Esophagus muscularis mucosa (tissue), 4 donors: ENCODE measurements around the gene THTPA.

Experiments
- EP300 ChIP-seq: sonication (generic); formaldehyde crosslinking; IDR thresholded peaks from one replicate; pipeline ENCODE4 v1.6.1; 2017; ENCODE audit warnings: antibody characterized with exemption
- POLR2A ChIP-seq: fragments of 450-650 bp; IDR thresholded peaks from one replicate; pipeline ENCODE4 v1.6.1; 2017; ENCODE audit warnings: antibody characterized with exemption, moderate library complexity, mild to moderate bottlenecking, low read depth
- POLR2AphosphoS5 ChIP-seq, 2 donors: sonication (generic); formaldehyde crosslinking; IDR thresholded peaks; one replicate each; pipeline ENCODE4 v1.6.1; 2017; ENCODE audit warnings: antibody characterized with exemption in 2 of 2
- TF ChIP-seq, protein P1 (sequence below), 3 experiments: fragments of 200-600 bp in 2 of 3; fragments of 450-650 bp in 1 of 3; sonication (generic) in 2 of 3; IDR thresholded peaks; one replicate each; pipeline ENCODE4 v1.5.1; 2017 to 2019; ENCODE audit warnings: antibody characterized with exemption in 3 of 3, mild to moderate bottlenecking in 2 of 3, moderate library complexity in 1 of 3

DNA sequence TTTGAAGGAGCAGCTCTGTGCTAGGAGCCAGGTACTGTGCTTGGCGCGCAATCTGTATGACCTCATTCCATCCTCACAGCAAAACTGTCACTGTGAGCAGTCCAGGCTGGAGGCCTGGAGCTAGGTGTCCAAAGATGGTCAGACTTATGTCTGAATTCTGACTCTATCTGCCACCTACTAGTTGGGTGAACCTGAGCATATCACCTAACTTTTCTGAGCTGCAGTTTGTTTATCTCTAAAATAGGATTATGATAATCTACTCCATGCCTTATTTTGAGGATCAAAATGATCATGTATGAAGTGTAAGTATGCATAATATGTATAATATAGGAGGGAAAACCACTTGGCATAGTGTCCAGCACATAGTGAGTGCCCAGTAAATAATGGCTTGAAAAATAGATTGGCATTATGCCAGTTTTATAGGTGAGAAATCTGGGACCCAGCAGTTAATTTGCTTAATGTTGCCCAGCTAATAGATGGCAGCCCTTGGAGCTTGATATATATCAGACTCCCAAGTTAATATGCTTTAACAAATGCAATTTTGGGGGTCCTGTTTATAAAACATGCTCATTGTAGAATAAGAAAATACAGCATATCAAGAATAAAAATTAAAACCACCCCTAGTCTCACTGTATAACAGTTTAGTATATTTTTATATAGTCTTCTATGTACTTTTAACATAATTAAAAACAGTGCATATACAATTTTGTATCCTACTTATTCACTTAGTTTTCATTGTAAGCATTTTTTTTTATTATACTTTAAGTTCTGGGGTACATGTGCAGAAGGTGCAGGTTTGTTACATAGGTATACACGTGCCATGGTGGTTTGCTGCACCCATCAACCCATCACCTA is 27.1 kb downstream of the THTPA start:
- TF ChIP-seq, protein P1, sequence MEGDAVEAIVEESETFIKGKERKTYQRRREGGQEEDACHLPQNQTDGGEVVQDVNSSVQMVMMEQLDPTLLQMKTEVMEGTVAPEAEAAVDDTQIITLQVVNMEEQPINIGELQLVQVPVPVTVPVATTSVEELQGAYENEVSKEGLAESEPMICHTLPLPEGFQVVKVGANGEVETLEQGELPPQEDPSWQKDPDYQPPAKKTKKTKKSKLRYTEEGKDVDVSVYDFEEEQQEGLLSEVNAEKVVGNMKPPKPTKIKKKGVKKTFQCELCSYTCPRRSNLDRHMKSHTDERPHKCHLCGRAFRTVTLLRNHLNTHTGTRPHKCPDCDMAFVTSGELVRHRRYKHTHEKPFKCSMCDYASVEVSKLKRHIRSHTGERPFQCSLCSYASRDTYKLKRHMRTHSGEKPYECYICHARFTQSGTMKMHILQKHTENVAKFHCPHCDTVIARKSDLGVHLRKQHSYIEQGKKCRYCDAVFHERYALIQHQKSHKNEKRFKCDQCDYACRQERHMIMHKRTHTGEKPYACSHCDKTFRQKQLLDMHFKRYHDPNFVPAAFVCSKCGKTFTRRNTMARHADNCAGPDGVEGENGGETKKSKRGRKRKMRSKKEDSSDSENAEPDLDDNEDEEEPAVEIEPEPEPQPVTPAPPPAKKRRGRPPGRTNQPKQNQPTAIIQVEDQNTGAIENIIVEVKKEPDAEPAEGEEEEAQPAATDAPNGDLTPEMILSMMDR (IDR thresholded peaks at IDR 0.05) = no peak
- TF ChIP-seq POLR2AphosphoS5 (IDR thresholded peaks at IDR 0.05) (no peak), POLR2A (no peak), EP300 (no peak)
